ENCODE measurements around the gene APBB2. TPM values are rescaled to one million over a fixed set of nuclear protein-coding genes. Genes with fewer than 3 reads are reported as not detected.

The APBB2 gene
- total RNA-seq, 1 donor from 2014 or later = 63.2 TPM

DNA sequence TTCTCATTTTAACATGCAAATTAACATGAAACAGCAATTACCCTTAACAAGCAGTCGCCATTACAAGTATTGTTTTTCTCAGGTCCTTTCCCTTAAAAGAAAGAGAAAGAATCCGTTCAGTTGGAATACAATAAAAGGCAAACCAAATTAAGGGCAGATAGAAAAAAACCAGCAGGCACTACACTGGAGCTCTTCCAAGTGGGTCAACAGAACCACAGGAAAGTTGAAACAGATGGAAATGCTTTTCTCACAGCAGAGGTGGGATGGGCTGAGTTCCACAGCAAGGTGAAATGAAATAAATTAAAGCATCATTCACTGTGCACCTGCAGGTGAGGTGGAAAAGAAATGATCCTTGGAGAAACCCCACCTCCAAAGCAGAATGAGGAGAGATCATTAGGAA, 102.6 kb downstream of the APBB2 start:
- Mint-ChIP-seq H3K27me3 (ENCODE audit: low read depth) (no peaks in the 10 kb centered on the region), H3K4me3 (no peak overlapping the region), H3K27ac (no peak overlapping the region), H3K4me1 (no peaks in the 10 kb centered on the region), H3K36me3 (peaks cover 22% of the 10 kb centered on the region), H3K9me3 (peaks cover 21% of the 10 kb centered on the region)
- no peak for DNase-seq (ENCODE audit: low spot score in 2 of 2, unreplicated experiment in 2 of 2)
- TF ChIP-seq, protein P1, sequence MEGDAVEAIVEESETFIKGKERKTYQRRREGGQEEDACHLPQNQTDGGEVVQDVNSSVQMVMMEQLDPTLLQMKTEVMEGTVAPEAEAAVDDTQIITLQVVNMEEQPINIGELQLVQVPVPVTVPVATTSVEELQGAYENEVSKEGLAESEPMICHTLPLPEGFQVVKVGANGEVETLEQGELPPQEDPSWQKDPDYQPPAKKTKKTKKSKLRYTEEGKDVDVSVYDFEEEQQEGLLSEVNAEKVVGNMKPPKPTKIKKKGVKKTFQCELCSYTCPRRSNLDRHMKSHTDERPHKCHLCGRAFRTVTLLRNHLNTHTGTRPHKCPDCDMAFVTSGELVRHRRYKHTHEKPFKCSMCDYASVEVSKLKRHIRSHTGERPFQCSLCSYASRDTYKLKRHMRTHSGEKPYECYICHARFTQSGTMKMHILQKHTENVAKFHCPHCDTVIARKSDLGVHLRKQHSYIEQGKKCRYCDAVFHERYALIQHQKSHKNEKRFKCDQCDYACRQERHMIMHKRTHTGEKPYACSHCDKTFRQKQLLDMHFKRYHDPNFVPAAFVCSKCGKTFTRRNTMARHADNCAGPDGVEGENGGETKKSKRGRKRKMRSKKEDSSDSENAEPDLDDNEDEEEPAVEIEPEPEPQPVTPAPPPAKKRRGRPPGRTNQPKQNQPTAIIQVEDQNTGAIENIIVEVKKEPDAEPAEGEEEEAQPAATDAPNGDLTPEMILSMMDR (IDR thresholded peaks at IDR 0.05; ENCODE audit: unreplicated experiment) = no peak

DNA sequence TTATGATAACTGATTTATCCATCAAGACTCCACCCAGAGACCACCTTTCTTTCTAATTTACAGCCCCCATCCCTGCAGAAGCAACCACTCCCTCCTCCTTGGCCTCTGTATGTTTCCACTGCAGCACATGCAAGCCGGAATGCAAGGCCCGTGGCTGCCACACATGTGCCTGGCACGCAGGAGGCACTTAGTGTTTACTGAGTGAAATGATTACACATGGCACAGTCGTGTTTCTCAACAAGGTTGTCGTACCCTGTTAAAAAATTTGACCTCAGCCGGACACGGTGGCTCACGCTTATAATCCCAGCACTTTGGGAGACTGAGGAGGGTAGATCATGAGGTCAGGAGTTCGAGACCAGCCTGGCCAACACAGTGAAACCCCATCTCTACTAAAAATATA, 104.3 kb downstream of the APBB2 start:
- H3K27me3 Mint-ChIP-seq (ENCODE audit: low read depth) = no peaks in the 10 kb centered on the region

DNA sequence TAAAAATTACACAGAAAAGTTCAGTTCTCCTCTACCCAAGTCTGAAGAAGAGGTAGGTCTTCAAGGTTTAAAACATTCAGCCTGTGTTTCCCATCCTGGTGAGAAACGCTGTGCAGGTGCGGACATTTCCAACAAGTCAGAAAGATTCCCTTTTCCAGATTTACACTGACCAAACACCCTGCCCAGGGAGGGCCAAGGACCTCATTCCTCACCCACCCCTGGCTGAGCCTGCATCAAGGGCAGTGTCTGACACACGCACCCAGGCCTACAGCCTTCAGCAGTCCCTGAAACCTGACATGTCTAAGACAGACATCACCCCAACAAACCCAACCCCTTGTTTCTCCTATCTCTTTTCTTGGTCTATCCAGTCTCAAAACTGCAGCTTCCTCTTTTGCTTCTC, 105.9 kb downstream of the APBB2 start:
- DNase-seq (ENCODE audit: low spot score in 2 of 2, unreplicated experiment in 2 of 2) = no peak
- Mint-ChIP-seq H3K4me1 (peaks cover 5% of the 10 kb centered on the region), H3K27me3 (ENCODE audit: low read depth) (no peaks in the 10 kb centered on the region), H3K9me3 (peaks cover 7% of the 10 kb centered on the region), H3K36me3 (peaks cover 3% of the 10 kb centered on the region), H3K4me3 (no peak overlapping the region), H3K27ac (no peak overlapping the region)
- TF ChIP-seq, protein P1 (IDR thresholded peaks at IDR 0.05; ENCODE audit: unreplicated experiment) = no peak

More for the DNA sequence above, 104.3 kb downstream of the APBB2 start:
- no peak overlapping the region for H3K4me3 Mint-ChIP-seq
- no peak for DNase-seq (ENCODE audit: low spot score in 2 of 2, unreplicated experiment in 2 of 2)
- peaks cover 5% of the 10 kb centered on the region for H3K4me1 Mint-ChIP-seq
- TF ChIP-seq, protein P1 (IDR thresholded peaks at IDR 0.05; ENCODE audit: unreplicated experiment) = no peak
- H3K36me3 Mint-ChIP-seq = peaks cover 10% of the 10 kb centered on the region
- peaks cover 10% of the 10 kb centered on the region for H3K9me3 Mint-ChIP-seq
- H3K27ac Mint-ChIP-seq = no peak overlapping the region

DNA sequence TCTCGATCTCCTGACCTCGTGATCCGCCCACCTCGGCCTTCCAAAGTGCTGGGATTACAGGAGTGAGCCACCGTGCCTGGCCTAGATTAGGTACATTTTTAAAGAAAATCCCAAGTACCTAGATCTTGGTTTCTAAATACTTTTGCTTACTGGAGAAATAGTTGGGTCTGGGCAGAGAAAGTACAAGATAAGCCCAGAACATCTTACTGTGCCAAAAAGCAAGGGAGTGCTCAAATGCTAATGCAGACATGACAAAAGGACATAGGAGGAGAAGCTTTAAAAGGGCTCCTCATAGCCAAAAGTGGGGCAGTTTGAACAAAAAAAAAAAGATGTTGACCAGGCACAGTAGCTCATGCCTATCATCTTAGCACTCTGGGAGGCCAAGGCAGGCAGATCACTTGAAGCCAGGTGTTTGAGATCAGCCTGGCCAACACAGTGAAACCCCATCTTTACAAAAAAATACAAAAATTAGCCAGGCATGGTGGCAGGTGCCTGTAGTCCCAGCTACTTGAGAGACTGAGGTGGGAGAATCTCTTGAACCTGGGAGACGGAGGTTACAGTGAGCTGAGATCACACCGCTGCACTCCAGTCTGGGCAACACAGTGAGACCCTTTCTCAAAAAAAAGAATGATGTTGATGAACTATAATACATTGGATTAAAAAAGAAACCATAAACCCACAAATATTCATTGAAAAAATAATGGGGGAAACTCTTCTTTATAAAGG, 107.5 kb downstream of the APBB2 start:
- Mint-ChIP-seq H3K9me3 (peaks cover 7% of the 10 kb centered on the region), H3K4me1 (peaks cover 11% of the 10 kb centered on the region), H3K4me3 (no peak overlapping the region), H3K36me3 (peaks cover 3% of the 10 kb centered on the region), H3K27me3 (ENCODE audit: low read depth) (no peaks in the 10 kb centered on the region), H3K27ac (no peak overlapping the region)
- DNase-seq (ENCODE audit: low spot score in 2 of 2, unreplicated experiment in 2 of 2) = no peak
- TF ChIP-seq, protein P1 (IDR thresholded peaks at IDR 0.05; ENCODE audit: unreplicated experiment) = no peak

DNA sequence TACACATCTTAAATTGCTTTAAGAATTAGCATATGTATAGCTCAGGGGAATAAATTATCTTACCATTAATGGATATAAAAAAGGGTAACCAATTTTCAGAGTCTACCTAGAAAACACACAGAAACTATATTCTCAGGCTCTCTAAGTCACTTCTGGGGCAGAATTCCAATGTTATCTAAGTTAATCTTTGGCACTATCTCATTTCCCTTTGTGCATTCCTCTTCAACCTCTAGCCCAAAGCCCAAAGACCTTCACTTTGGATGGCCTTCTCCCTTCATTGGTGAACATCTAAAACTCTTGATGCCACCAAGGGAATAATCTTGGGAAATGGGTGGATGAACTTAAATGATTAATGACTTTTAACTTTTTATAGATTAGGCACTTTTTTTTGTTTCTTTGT, 108.3 kb downstream of the APBB2 start:
- H3K27ac Mint-ChIP-seq = no peak overlapping the region
- peaks cover 7% of the 10 kb centered on the region for H3K9me3 Mint-ChIP-seq
- peaks cover 3% of the 10 kb centered on the region for H3K36me3 Mint-ChIP-seq
- peaks cover 11% of the 10 kb centered on the region for H3K4me1 Mint-ChIP-seq
- H3K27me3 Mint-ChIP-seq (ENCODE audit: low read depth) = no peaks in the 10 kb centered on the region
- TF ChIP-seq, protein P1 (IDR thresholded peaks at IDR 0.05; ENCODE audit: unreplicated experiment) = no peak
- no peak overlapping the region for H3K4me3 Mint-ChIP-seq
- no peak for DNase-seq (ENCODE audit: low spot score in 2 of 2, unreplicated experiment in 2 of 2)
